A549 (cell line): ENCODE results near the gene MPDU1. TPM values are rescaled to one million over a fixed set of nuclear protein-coding genes. Genes with fewer than 3 reads are reported as not detected.

Source experiments
- ATAC-seq, 2 experiments: fragments of 200-7000 bp in 1 of 2; fragments of >200 bp in 1 of 2; cut with Nextera tagmentation in 1 of 2; cut with Tn5 transposase in 1 of 2; 3 replicates each; pipeline versions ENCODE4 v1.8.0 to v1.9.1; 2018 to 2020; ENCODE audit warnings: mild to moderate bottlenecking in 1 of 2, moderate library complexity in 1 of 2
- CTCF ChIA-PET: fragments of 300-600 bp; sonication (Branson Sonifier 250); formaldehyde crosslinking; extraction: SDS; loops from one replicate; lab custom pipeline; 2021; ENCODE audit warnings: antibody characterized with exemption, inconsistent platforms; lab: Yijun Ruan, JAX
- POLR2A ChIA-PET: fragments of 350-600 bp; formaldehyde crosslinking; extraction: SDS; loops from one replicate; lab custom pipeline; 2021; ENCODE audit warnings: antibody characterized with exemption, inconsistent platforms; lab: Yijun Ruan, JAX
- DNase-seq, 2 experiments: peaks; one replicate each; pipeline versions ENCODE4 v3.0.0 to v3.0.0-alpha.2; 2011 to 2016; ENCODE audit warnings: low read depth in 1 of 2, low spot score in 1 of 2
- FAIRE-seq: peaks from 2 replicates; lab custom pipeline; 2011; peaks lifted over from hg19 to GRCh38; lab: Jason Lieb, UNC
- H3K27ac ChIP-seq, 2 experiments: fragments of >200 bp; sonication (Bioruptor Twin); formaldehyde crosslinking; 3 replicates each; pipeline ENCODE4 v1.5.1; 2016 to 2017
- H3K4me1 ChIP-seq: fragments of >200 bp; sonication (Bioruptor Twin); formaldehyde crosslinking; 3 replicates; pipeline ENCODE4 v1.6.1; 2016
- H3K4me2 ChIP-seq: fragments of >200 bp; sonication (Bioruptor Twin); formaldehyde crosslinking; 3 replicates; pipeline ENCODE4 v1.6.1; 2016
- H3K4me3 ChIP-seq: fragments of >200 bp; sonication (Bioruptor Twin); formaldehyde crosslinking; 3 replicates; pipeline ENCODE4 v1.5.1; 2016
- H3K9me3 ChIP-seq: fragments of >200 bp; sonication (Bioruptor Twin); formaldehyde crosslinking; 3 replicates; pipeline ENCODE4 v1.6.1; 2016
- CBX2 ChIP-seq: fragments of 200-600 bp; sonication (generic); IDR thresholded peaks from 2 replicates; pipeline ENCODE4 v1.6.1; 2016; ENCODE audit warnings: low read depth, mild to moderate bottlenecking, borderline replicate concordance
- CEBPB ChIP-seq, 2 experiments: fragments of >200 bp in 1 of 2; sonication (Bioruptor Twin) in 1 of 2; formaldehyde crosslinking in 1 of 2; IDR thresholded peaks; 2 replicates each; pipeline ENCODE4 v1.6.1; 2012 to 2016
- ESRRA ChIP-seq: fragments of 150-350 bp; IDR thresholded peaks from 2 replicates; pipeline ENCODE4 v1.6.1; 2014; ENCODE audit warnings: mild to moderate bottlenecking, low read length, borderline replicate concordance
- FOSB ChIP-seq: fragments of 250-450 bp; sonication (Bioruptor Pico); IDR thresholded peaks from 2 replicates; pipeline ENCODE4 v1.5.0; 2020; ENCODE audit warnings: mild to moderate bottlenecking, moderate library complexity
- FOXS1 ChIP-seq: fragments of 250-450 bp; sonication (Bioruptor Pico); IDR thresholded peaks from 2 replicates; pipeline ENCODE4 v1.5.0; 2020; ENCODE audit warnings: mild to moderate bottlenecking, moderate library complexity
- HEYL ChIP-seq: fragments of 250-450 bp; sonication (Bioruptor Pico); IDR thresholded peaks from 2 replicates; pipeline ENCODE4 v1.8.0; 2021; ENCODE audit warnings: mild to moderate bottlenecking, moderate library complexity
- HOXA7 ChIP-seq: fragments of 250-450 bp; sonication (Bioruptor Pico); IDR thresholded peaks from 2 replicates; pipeline ENCODE4 v1.5.0; 2020; ENCODE audit warnings: mild to moderate bottlenecking, moderate library complexity
- JUN ChIP-seq, 2 experiments: fragments of >200 bp; sonication (Bioruptor Twin); formaldehyde crosslinking; IDR thresholded peaks; 2 replicates in 1 of 2; 3 replicates in 1 of 2; pipeline ENCODE4 v1.6.1; 2016 to 2017
- KDM5A ChIP-seq: fragments of 200-600 bp; sonication (generic); IDR thresholded peaks from 2 replicates; pipeline ENCODE4 v1.6.1; 2016; ENCODE audit warnings: antibody characterized with exemption, mild to moderate bottlenecking
- MAFK ChIP-seq: fragments of 450-650 bp; IDR thresholded peaks from 2 replicates; pipeline ENCODE4 v1.6.1; 2014; ENCODE audit not compliant: partially characterized antibody
- MAZ ChIP-seq: fragments of 150-350 bp; IDR thresholded peaks from 2 replicates; pipeline ENCODE4 v1.6.1; 2014; ENCODE audit warnings: antibody characterized with exemption, low read depth, low read length, borderline replicate concordance
- NFE2L2 ChIP-seq: fragments of 150-350 bp; conservative IDR thresholded peaks from 2 replicates; pipeline ENCODE4 v1.6.1; 2014; ENCODE audit warnings: low read length
- NPAS2 ChIP-seq: fragments of 250-450 bp; sonication (Bioruptor Pico); IDR thresholded peaks from 2 replicates; pipeline ENCODE4 v1.8.0; 2022; ENCODE audit warnings: mild to moderate bottlenecking, moderate library complexity, borderline replicate concordance
- NR3C1 ChIP-seq: fragments of >200 bp; sonication (Bioruptor Twin); formaldehyde crosslinking; IDR thresholded peaks from 3 replicates; pipeline ENCODE4 v1.6.1; 2017
- POLR2A ChIP-seq: IDR thresholded peaks from 2 replicates; pipeline ENCODE4 v1.6.1; 2012; ENCODE audit warnings: mild to moderate bottlenecking, low read length
- POLR2AphosphoS2 ChIP-seq: conservative IDR thresholded peaks from 2 replicates; pipeline ENCODE4 v1.6.1; 2012; ENCODE audit warnings: low read length, improper control_type of control experiment, inconsistent platforms
- RAD21 ChIP-seq, 2 experiments: fragments of >200 bp in 1 of 2; sonication (Bioruptor Twin) in 1 of 2; formaldehyde crosslinking in 1 of 2; IDR thresholded peaks in 1 of 2; conservative IDR thresholded peaks in 1 of 2; 2 replicates in 1 of 2; 3 replicates in 1 of 2; pipeline ENCODE4 v1.6.1; 2012 to 2018; ENCODE audit warnings: inconsistent platforms in 1 of 2
- REST ChIP-seq: fragments of 200-600 bp; sonication (generic); IDR thresholded peaks from 2 replicates; pipeline ENCODE4 v1.6.1; 2016; ENCODE audit warnings: antibody characterized with exemption, mild to moderate bottlenecking, moderate library complexity
- RFX5 ChIP-seq: fragments of 450-650 bp; IDR thresholded peaks from 2 replicates; pipeline ENCODE4 v1.7.1; 2014; ENCODE audit warnings: antibody characterized with exemption, mild to moderate bottlenecking, moderate library complexity
- SREBF2 ChIP-seq: fragments of 450-650 bp; IDR thresholded peaks from 2 replicates; pipeline ENCODE4 v1.6.1; 2014; ENCODE audit warnings: mild to moderate bottlenecking, moderate library complexity
- TFCP2L1 ChIP-seq: fragments of 250-450 bp; sonication (Bioruptor Pico); IDR thresholded peaks from 2 replicates; pipeline ENCODE4 v1.5.0; 2021; ENCODE audit warnings: mild to moderate bottlenecking
- TP53 ChIP-seq: fragments of 250-450 bp; sonication (Bioruptor Pico); IDR thresholded peaks from 2 replicates; pipeline ENCODE4 v1.5.0; 2021; ENCODE audit warnings: mild to moderate bottlenecking, moderate library complexity
- USF2 ChIP-seq: fragments of 450-650 bp; IDR thresholded peaks from 2 replicates; pipeline ENCODE4 v1.6.1; 2014; ENCODE audit warnings: antibody characterized with exemption
- ZNF302 ChIP-seq: fragments of 250-450 bp; sonication (Bioruptor Pico); IDR thresholded peaks from 2 replicates; pipeline ENCODE4 v1.9.0; 2021; ENCODE audit warnings: inconsistent platforms, mild to moderate bottlenecking, moderate library complexity
- WGBS: methylation state at CpG from one replicate; pipeline ENCODE4 v1.1.6; 2017; ENCODE audit errors: missing lambda C conversion rate; 5-methylcytosine and 5-hydroxymethylcytosine counted together
- polyA plus RNA-seq, 4 experiments: library from polyadenylated mRNA; depleted of rRNA in 3 of 4; stranded (reverse); fragments of >200 nt; fragmentation: RNase III in 1 of 4; extraction: RNeasy Plus Mini Kit Qiagen cat#74134 plus additional on column Dnase treatment in 1 of 4; gene quantifications; 2 replicates in 3 of 4; 3 replicates in 1 of 4; pipeline ENCODE4 v1.2.3, GENCODE V29; 2011 to 2017
- TF ChIP-seq, protein P1 (sequence below): IDR thresholded peaks from 2 replicates; pipeline ENCODE4 v1.6.1; 2012
- TF ChIP-seq, protein P2 (sequence below): fragments of 250-450 bp; sonication (Bioruptor Pico); IDR thresholded peaks from 2 replicates; pipeline ENCODE4 v1.5.0; 2021; ENCODE audit warnings: mild to moderate bottlenecking, moderate library complexity, borderline replicate concordance

Gene MPDU1
- polyA plus RNA-seq, 2 of the 4 experiments (the other 2 are of a cell fraction): 134 to 148 TPM

DNA sequence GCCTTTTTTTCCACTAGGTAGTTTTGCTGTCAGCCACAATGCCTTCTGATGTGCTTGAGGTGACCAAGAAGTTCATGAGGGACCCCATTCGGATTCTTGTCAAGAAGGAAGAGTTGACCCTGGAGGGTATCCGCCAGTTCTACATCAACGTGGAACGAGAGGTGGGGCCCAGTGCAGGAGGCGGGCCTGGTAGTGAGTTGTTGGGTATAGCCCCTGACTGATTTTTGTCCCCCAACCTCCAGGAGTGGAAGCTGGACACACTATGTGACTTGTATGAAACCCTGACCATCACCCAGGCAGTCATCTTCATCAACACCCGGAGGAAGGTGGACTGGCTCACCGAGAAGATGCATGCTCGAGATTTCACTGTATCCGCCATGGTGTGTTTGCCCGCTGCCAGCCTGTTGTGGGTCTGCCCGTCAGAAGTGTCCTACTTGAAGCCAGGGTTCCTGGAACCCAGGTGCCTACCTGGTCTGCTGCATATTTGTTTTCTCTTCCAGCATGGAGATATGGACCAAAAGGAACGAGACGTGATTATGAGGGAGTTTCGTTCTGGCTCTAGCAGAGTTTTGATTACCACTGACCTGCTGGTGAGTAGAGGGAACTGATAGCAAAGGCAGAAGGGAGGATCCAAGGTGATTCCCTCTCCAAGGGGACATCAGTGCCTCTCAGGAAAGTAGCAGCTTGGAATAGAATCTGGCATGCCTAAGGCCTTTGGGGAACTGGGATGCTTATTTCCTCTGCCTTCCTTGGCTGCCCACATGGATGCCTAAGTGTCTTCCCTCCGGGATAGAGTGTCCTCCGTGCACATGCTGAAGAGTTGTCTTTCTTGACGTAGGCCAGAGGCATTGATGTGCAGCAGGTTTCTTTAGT is 6.1 kb upstream of the MPDU1 start:
- ChIA-PET CTCF (interaction anchor here (0.7 to 6.3 kb wide), 5 partner anchors 9 to 141 kb away, joined by 3 to 38 read pairs (median 6); partner anchors contain the start of genes SENP3, SOX15 and TP53), POLR2A (interaction anchor here (1.4 kb wide), 1 partner anchor 110 kb away, joined by 4 read pairs; no protein-coding TSS in a partner anchor)
- H3K4me2 ChIP-seq: peak overlapping the region; percentile 11; the same call in 1 of the 3 replicates
- TF ChIP-seq MAZ (no peak), TFCP2L1 (CRISPR knock-in tag) (no peak), MAFK (no peak), NFE2L2 (no peak), KDM5A (no peak), USF2 (0 out of 2 replicates have a peak, but pooled peaks have one; percentile 2), FOSB (CRISPR knock-in tag) (0 out of 2 replicates have a peak, but pooled peaks have one; percentile 31), POLR2A (no peak), REST (no peak), CEBPB (IDR thresholded peaks at IDR 0.05) (no peak), ZNF302 (CRISPR knock-in tag) (no peak), RFX5 (no peak), JUN (IDR thresholded peaks at IDR 0.05) (peak; percentile 30 to 53; a peak in 1 of 5 replicates), HOXA7 (no peak), ESRRA (no peak), POLR2AphosphoS2 (no peak; the same call in none of the 2 replicates), FOXS1 (no peak), HEYL (CRISPR knock-in tag) (no peak), NR3C1 (no peak), SREBF2 (no peak), TP53 (CRISPR knock-in tag) (no peak), NPAS2 (CRISPR knock-in tag) (no peak), CBX2 (no peak), RAD21 (conservative IDR thresholded peaks at IDR 0.05 in 1 of 2, IDR thresholded peaks at IDR 0.05 in 1 of 2) (no peak)
- TF ChIP-seq, protein P1, sequence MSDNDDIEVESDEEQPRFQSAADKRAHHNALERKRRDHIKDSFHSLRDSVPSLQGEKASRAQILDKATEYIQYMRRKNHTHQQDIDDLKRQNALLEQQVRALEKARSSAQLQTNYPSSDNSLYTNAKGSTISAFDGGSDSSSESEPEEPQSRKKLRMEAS: no peak
- TF ChIP-seq, protein P2, sequence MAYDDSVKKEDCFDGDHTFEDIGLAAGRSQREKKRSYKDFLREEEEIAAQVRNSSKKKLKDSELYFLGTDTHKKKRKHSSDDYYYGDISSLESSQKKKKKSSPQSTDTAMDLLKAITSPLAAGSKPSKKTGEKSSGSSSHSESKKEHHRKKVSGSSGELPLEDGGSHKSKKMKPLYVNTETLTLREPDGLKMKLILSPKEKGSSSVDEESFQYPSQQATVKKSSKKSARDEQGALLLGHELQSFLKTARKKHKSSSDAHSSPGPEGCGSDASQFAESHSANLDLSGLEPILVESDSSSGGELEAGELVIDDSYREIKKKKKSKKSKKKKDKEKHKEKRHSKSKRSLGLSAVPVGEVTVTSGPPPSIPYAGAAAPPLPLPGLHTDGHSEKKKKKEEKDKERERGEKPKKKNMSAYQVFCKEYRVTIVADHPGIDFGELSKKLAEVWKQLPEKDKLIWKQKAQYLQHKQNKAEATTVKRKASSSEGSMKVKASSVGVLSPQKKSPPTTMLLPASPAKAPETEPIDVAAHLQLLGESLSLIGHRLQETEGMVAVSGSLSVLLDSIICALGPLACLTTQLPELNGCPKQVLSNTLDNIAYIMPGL (CRISPR knock-in tag): no peak
- ATAC-seq: no peak
- DNase-seq: no peak
- FAIRE-seq: no peak
- 89% methylated on average over 17 of the region's 17 CpGs for WGBS
- H3K9me3 ChIP-seq: no peaks in the 10 kb centered on the region
- no peak overlapping the region for H3K4me3 ChIP-seq
- peaks cover 72% of the 10 kb centered on the region for H3K4me1 ChIP-seq
- no peak overlapping the region for H3K27ac ChIP-seq
